Measurements from ENCODE around the gene TH. TPM values are rescaled to one million over a fixed set of nuclear protein-coding genes. Genes with fewer than 3 reads are reported as not detected.

The TH gene
- total RNA-seq, 1 donor from 2014 or later: not detected

DNA sequence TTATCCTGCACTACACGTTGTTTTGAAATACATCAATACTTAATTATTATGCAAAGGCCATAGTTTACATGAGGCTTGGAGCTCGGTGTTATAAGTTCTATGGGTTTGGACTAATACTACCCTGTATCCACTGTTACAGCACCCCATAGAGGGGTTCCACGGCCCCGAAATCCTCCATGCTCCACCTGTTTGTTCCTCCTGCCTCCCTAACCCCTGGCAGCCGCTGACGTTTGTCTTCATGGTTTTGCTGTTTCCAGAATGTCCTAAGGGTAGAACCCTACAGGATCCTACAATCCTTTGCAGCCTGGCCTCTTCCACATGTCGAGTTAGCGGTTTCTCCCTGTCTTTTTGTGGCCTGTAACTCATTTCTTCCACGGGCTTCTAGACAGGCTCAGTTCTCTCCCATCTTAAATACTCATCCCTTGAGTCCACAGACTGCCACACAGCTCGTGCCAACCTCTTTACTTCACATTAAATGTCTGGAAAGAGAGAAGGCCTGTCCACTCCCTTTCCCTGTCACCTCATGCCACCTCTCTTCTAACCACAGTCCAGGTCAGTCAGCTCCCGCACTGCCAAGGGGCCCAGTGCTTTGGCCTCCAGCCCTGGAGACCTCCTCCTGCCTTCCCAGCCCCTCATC, 42.4 kb upstream of the TH start:
- Histone ChIP-seq H3K36me3 (no peaks in the 10 kb centered on the region), H3K27me3 (no peaks in the 10 kb centered on the region), H3K27ac (no peak overlapping the region), H3K9me3 (no peaks in the 10 kb centered on the region), H3K4me3 (no peak overlapping the region), H3K4me1 (no peaks in the 10 kb centered on the region)
- no peak for TF ChIP-seq CTCF (IDR thresholded peaks at IDR 0.05)
- no peak for DNase-seq
- ATAC-seq: no peak
- intact Hi-C loops (cut with DNase I): no loop called here

GRCh38 chr11:2213384-2213842, 41.8 kb upstream of the TH start:
- intact Hi-C loops (cut with DNase I): no loop called here
- ATAC-seq: peak; percentile 21

GRCh38 chr11:2212411-2213251, 41.0 kb upstream of the TH start:
- TF ChIP-seq CTCF (IDR thresholded peaks at IDR 0.05): no peak
- Histone ChIP-seq H3K27ac (no peak overlapping the region), H3K9me3 (no peaks in the 10 kb centered on the region), H3K4me1 (no peaks in the 10 kb centered on the region), H3K27me3 (no peaks in the 10 kb centered on the region), H3K36me3 (no peaks in the 10 kb centered on the region), H3K4me3 (no peak overlapping the region)
- intact Hi-C loops (cut with DNase I): no loop called here
- ATAC-seq: no peak
- peak; percentile 48 for DNase-seq

More at GRCh38 chr11:2213384-2213842, 41.8 kb upstream of the TH start:
- H3K4me3 ChIP-seq: no peak overlapping the region
- H3K4me1 ChIP-seq: no peaks in the 10 kb centered on the region
- no peaks in the 10 kb centered on the region for H3K36me3 ChIP-seq
- peak; percentile 60 for DNase-seq
- H3K27me3 ChIP-seq: no peaks in the 10 kb centered on the region
- no peak for TF ChIP-seq CTCF (IDR thresholded peaks at IDR 0.05)
- H3K9me3 ChIP-seq: no peaks in the 10 kb centered on the region
- no peak overlapping the region for H3K27ac ChIP-seq

DNA sequence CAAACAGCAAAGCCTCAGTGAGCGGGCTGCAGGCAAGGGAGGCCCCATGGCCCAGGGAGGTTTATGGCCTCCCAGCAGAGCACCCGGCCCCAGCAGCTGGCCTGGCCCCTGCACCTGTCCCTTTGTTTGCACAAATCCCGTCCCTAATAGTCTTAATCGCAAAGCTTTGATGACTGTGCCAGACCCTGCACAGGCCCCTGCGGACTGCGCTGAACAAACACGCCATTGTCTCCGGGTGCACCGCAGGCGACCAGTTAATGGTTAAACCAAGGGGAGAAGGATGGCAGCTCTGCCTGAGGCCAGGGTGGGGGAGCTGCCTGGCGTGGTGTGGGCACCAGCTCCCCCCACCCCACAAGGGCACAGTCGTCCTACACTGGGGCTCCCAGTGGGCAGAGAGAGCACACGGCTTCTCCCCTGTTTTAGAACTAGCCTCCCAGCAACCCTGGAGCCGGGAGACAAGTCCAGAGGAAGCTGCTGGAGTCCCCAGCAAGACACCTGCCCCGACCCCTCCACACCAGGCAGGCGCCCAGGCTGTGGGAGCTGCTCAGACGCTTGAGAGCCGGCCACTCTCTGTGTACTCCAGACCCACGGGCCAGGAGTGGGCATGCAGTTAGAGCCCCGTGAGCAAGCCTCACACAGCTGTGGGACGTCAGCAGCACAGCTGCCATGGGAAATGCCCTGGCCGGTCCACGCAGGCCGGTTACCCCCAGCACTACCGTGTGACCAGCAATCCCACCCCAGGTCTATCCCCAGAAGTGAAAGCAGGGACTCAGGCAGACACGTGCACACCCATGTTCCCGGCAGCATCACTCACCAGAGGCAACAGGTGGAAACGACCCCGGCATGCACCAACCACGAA, 39.7 kb upstream of the TH start:
- intact Hi-C loops (cut with DNase I): no loop called here
- Histone ChIP-seq H3K27ac (no peak overlapping the region), H3K27me3 (no peaks in the 10 kb centered on the region), H3K4me3 (no peak overlapping the region), H3K36me3 (no peaks in the 10 kb centered on the region), H3K4me1 (no peaks in the 10 kb centered on the region), H3K9me3 (no peaks in the 10 kb centered on the region)
- TF ChIP-seq CTCF (IDR thresholded peaks at IDR 0.05): no peak
- ATAC-seq: no peak
- DNase-seq: peak; percentile 41

DNA sequence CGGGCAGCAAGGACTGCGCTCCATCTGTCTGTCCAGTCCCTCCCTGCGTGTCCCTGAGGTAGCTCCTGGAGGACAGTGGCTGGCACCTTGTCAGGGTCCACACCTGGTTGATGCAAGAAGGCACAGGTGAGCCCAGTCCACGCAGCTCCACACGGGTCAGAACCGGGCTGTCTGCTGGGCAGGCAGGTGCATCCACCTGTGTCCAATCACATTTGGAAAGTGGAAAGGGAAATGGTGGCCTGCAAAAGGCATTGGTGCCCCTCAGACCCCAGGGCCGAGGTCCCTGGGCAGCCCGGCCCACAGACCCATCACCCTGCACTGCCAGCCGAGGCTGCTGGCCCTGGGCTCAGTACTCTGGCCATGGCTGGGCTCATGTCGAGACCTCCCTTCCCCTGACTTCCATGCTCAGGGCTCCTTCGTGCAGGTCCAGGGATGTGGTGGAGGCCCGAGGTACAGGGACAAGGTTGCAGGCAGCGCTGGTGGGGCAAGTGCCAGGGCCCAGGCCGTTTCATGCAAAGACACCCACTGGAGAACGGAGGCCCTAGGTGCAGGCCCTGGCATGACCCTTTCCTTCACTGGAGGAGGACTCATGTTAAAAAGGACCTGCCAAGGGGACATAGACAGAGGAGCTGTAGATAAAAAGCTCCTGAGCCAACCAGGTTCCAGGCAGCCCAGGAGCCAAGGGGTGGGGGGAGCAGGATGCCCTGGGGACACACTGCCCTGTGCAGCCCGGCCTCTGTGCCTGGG, 38.9 kb upstream of the TH start:
- Histone ChIP-seq H3K27me3 (no peaks in the 10 kb centered on the region), H3K36me3 (no peaks in the 10 kb centered on the region), H3K4me3 (no peak overlapping the region), H3K27ac (no peak overlapping the region), H3K9me3 (no peaks in the 10 kb centered on the region), H3K4me1 (no peaks in the 10 kb centered on the region)
- ATAC-seq: no peak
- intact Hi-C loops (cut with DNase I): no loop called here
- DNase-seq: peak; percentile 53
- TF ChIP-seq CTCF (IDR thresholded peaks at IDR 0.05): no peak

Measured in upper lobe of right lung (tissue), 1 donor.